HG02623 (cell line): ENCODE data around the gene VAC14.

Experiments used
- ATAC-seq: cut with Tn5 transposase; IDR thresholded peaks from one replicate; pipeline ENCODE4 v1.9.1; 2021; ENCODE audit warnings: moderate library complexity; ENCODE audit not compliant: unreplicated experiment

VAC14 gene

DNA sequence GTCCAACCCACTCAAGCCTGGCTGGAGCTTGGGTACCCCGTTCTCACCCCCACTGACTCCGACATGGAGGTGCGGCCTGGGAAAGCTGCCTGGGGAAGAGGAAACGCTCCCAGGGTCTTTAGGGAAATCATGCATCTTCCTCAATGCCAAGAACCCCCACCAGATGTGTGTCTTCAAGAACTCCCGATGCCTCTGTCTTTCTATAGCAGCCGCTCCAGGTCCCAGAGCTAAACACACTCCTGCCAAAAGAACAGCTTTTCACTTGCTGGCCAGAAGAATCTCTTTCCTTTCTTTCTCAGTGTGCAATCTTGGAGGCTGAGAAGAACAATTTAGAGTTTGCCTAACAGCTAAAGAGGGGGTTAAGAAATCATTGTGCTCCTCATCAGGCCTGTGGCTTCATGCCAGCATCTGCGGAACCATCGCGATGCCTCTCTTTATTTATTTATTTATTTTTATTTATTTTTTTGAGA is 74.0 kb downstream of the VAC14 start:
- ATAC-seq: no peak

DNA sequence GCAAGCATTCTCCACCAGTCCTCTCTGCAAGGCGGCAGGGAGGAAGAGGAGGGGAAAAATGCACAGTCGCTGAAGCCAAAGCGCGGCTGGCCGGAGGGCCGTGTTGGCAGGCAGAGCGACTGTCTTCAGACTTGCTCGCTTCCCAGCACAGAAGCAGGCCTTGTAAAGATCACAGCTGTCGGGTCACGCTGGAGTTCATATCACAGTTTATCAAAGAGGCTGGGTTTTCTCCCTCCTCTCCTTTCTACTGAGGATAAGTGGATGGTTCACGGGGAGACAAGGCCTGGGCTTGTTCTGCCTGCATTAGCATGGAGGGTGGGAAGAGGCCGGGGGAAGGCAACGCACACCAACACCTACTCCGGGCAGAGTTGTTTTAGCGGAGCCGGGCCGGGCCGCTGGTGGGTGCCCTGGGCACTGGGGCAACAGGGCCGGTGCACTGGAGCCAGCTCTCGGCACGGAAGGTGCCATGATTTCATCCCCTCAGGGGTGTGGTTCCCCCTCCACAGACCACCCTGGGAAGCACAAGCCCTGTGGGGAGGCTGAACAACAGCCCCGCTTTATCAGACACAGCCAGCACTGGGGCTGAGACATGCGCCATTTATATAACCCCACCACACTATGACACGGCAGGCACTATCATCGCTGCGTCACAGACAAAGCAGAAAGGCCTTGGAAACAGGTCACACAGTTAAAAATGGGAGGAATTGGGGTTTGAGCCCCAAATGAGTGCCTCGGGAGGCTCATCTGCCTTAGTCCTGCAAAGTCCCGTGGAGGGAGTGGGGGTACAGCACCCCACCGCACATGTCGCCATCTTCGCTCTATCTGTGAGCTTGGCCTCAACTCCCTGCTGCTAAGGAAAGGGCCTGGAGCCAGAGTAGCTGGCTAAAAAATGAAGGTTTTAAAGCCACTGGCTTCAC is 74.8 kb downstream of the VAC14 start:
- ATAC-seq: no peak

DNA sequence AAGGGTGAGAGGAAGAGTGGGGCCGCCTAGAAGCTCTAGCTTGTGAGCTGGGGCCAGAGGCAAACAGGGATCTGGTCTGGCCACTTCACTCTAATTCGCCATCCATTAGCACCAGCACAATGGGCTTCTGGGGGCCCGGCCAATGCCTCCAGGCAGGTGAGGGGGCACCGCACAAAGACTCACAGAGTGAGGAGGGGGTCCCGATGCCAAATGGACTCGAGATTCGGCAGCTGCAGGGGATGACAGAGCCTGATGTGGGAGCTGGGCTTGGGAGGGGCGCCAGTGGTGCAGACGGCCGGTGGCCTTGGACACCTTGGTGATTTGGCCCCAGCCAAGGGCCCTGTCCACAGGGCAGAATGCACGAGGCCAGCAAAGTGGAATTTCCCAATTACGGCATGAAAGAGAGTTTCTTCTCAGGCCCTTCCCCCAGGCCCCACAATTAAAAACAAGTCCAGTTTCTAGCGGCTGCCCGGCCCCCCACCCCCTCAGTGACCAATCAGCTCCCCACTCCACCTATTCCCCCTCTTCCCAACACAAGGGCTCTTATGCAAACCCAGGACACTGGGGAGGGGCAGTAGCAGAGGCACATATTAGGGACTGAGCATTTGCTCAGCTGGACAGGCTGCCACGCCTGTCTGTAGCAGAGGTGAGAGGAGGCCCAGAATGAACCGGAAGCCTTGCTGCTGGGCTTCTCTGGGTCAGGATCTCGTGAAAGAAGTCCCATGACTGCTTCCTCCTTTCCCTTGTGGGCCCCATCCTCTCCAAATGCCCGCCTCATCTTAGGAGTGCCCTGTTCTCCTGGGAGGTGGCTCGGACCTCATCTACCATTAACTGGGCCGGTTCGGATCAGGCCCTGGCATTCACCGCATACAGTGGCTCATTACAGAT is 75.7 kb downstream of the VAC14 start:
- ATAC-seq: no peak

DNA sequence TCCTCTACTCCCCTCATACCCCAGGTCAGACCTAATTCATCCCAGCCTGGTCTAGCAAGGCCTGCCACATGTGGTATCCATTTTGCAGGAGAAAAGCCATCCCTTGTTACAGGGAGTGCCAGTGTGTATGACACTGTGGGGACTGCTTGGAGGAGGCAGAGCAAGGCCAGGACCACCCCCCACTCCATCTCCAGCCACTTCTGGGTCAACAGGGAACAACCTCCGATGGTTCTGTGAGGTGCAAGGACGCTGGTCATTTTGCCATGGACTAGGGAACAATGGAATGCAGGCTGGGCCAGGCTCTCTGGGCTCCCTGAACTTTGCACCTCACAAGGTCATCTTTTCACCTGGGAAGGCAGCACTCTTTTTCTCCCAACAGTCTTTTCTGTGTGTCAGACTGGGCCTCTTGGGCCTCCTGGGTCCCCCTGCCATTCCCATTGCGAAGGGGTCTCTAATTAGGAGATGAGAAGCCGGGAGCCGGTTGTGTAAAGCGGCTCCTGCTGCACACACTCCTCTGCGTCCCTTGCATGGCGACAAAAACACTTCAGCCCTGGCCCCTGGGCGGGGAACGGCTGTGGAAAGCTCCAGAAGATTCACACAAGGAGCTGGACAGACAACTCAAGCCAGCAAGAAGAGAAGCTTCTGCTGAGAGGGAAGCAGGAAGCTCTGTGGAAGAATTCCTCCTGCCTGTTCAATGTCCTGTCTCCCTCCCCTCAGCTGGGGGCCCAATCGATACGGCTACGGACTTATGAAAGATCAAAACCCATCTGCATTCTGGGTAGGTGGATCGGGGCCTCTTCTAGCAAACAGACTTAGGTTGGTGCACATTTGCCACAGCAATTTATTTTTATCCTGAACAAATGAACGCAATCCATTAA is 76.6 kb downstream of the VAC14 start:
- no peak for ATAC-seq

DNA sequence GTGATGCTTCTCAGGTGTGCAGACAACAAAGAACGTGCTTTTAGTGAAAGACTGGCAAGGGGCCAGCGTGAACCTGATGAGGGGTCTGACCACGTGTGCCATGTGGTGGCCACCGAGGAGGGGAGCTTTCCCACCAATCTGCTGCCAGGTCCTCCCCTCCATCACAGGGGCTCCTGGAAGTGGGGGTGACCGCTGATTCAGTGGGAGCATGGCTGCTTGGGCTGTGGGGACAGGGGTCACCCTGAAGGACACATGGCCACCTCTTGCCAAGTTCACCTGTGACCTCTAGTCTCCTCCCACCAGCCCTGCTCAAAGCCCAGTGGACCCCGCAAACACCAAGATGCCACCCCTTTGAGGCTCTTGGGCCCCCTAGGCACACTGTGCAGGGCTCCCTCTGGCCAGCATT is 77.2 kb downstream of the VAC14 start:
- ATAC-seq: no peak

DNA sequence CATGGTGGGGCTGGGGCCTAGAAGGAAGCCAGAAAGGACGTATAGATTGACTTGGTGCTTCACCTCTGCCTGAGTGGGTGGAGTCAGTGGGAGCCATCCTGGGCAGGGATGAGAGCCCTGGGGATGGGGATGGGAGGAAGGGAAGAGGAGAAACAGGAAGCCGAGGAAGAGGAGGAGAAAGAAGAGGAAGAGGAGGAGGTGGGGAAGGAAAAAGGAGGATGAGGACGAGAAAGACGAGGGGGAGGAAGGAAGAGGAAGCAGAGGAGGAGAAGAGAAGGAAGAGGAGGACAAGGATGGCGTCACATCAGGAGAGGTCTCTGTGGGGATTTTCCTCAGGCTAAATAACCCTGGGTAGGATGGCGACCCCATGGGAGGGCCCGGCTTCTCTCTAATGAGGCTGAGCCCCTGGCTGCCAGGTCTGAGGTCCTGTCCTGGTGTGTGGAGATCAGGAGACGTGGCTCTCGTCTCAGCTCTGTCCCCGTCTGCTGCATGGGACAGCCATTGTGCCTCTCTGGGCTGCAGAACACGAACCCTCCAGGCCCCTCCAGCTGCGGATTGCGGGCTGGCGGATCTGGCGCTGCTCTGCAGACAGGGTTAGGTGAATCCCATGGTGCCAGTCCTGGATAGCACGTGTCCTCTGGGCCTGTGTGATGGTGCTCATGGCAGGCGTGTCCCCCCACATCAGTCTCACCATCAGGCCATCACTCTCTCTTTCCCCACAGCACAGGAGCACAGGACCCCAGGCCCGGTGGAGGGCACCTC is 79.6 kb downstream of the VAC14 start:
- no peak for ATAC-seq

DNA sequence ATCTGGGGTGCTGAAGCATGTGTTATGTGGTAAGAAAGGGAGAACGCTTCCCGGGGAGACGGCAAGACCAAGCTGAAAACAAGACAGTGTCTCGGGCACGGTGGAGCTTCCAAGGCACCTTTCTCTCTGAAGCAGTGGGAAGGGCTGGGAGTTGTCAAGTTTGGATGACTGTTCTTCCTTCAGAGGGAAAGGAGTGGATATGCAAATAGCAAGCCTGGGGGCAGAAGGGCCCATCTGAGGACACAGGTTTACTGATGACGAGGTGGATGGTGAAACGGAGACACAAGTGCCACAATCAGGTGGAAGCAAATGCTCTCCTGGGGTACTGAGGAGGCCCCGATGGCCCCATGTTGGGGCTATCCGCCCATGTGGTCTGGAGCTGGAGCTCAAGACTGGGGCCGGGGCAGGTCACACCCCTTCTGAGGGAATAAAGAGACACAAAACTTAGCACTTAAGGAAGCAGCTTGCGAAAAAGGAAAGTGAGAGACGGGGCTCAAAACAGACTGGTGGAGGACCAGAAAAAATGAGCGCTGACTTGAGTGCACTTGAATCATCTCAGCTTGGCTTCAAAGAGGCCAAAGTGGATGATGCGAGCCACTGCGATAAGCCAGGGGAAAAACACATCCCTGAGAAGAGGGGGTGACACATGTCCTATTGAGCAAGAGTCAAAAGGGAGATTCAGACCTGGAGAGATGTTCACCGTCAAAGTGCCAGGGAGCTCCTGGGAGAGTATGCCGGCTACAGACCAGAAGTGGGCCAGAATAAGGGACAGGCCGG is 80.3 kb downstream of the VAC14 start:
- no peak for ATAC-seq

DNA sequence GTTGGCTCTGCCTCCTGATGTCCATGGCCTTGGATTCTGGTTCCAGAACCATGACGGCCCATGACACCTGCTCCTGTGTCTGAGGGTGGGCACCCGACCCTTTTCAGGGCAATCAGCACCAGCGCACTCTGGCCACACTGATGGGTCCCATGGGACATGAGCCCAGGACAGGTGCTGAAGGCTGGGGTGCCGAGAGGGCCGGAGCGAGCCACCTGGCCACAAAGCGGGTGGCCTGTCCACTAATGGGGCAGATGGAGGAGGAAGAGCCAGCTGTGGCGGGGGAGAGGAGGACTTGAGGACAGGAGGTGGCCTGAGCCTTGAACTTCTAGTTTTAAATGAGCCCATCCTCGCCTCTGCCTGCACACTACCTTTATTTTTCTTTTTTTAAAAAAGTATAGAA is 83.9 kb downstream of the VAC14 start:
- ATAC-seq: no peak

DNA sequence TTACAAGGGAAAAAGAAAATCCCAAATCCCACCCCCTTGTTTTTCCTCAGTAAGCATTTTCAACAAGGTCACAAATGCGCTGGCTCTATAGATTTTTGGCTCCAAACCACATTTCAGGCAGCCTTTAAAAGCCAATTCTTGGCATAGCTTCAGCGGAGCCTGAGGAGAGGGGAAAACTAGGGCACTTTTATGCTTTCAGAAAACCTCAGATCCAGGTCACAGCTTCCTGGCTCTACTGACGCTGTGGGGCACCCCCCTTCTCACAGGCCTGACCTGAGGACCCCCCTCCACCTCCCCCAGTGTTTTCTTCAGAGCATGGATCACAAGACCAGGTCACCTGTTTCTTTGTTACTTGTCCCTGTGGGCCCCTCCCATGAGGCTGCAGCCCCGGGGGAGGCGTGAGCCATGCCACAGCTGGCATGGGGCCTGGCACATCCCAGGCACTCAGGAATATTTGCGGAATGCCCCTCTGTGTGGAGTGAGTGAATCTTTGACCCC is 85.0 kb downstream of the VAC14 start:
- ATAC-seq: no peak

DNA sequence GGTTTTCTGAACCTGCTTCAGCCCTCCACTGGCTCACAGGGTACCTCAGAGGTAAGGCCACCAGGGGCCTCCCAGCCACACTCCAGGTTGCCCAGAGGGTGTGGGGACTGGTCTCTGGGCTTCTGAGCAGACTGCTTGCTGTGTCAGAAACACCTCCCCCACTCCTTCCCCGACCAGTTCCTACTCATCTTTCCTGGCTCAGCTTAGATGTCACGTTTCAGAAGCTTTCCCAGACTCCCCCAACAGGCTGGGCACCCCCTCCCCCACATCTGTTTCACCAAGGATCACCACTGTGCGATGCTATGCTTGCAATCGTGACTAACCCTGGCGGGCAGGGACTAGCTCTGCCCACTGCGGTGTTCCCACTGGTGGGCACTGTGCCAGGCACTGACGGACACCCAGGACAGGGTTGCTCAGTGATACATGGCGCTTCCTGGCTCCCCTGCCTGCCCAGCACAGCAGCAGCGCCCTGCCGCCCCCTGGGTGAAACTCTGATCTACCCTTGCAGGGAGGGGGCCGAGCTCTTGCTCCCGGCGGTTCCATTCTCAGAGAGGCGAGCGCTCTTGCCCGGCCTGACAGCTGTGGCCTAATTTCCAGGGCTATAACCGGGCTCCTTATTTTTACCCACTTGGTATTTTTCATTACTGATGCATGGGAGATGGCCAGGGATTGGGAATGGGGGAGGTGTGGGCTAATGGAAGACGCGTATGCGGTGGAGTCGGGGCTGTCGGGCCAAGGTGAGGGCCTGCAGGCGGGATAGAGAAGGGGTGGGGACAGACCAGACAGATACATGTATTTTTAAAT is 85.7 kb downstream of the VAC14 start:
- ATAC-seq: no peak

DNA sequence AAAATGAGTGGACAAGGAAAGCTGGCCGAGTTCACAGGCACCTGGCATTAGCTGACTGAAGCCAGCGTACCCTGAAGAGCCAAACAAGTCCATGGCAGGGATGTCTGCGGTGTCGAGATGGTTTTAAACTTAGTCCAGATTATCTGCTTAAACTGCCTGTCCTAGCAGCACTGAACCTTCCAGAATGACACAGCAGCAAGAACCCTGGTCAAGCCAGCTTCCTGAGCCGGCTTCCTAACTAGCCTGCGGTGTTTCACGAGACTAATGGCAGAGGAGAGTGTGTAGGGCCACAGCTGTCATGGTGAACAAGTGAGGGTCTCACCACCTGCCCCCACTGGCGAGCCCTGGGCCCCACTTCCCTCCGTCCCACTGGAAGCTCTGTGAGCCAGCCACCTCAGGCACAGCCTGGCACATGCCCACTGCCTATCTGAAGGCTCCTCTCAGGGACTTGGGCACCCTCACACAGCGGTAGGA is 86.3 kb downstream of the VAC14 start:
- ATAC-seq: no peak

DNA sequence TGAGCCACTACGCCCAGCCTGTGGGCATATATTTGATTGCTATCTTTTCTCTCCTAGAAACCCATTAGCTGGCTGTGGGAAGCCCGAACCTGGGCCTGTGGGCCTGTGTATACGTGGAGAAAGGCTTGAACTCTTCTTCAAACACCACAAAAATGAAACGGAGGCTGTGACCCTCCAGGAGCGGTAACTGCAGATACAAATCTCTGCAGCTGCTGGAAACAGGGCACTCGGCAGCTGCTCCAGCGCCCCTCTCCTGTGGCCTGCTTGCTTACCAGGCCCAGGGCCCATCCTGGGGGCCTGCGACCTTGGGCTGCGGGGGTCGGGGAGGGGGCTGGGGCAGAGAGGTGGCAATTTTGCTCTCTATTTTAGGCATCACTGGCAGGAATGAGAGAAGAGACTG is 87.1 kb downstream of the VAC14 start:
- no peak for ATAC-seq

DNA sequence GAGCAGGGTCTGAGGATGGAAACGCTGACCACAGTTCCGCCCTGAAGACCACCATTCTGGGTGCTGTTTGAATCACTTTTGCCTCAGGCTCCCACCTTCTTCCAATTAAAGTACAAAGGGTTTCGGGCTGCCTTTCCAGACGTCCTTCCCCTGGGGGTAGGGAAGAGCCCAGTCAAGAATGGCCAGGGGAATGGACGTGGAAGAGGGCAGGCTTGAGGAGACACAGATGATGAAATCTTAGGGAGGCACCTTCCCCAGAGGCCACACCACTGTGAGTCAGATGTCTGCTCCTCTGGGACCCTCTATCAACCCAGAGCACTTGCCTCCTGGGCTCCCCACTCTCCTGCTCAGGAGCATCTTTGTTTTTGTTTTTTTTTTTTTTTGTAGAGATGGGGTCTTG is 87.6 kb downstream of the VAC14 start:
- ATAC-seq: no peak

DNA sequence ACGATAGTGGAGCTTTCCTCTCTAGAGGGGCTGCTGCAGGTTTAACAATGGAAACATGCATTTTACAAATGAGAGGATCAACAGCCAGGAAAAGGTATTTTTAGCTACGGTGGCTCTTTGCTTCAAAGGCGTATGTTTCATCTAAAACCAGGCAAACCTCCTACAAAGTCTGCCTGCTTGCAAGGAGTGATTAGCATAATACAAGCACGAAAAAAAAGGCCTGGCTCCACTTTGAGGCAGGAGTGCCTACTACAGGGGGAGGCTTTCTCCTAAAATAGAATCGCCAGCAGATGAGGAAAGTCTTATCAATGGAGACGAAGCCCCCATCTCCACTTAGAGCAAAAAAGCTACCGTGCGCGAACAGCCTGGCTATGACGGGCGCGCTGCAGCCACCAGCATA is 88.0 kb downstream of the VAC14 start:
- ATAC-seq: no peak

DNA sequence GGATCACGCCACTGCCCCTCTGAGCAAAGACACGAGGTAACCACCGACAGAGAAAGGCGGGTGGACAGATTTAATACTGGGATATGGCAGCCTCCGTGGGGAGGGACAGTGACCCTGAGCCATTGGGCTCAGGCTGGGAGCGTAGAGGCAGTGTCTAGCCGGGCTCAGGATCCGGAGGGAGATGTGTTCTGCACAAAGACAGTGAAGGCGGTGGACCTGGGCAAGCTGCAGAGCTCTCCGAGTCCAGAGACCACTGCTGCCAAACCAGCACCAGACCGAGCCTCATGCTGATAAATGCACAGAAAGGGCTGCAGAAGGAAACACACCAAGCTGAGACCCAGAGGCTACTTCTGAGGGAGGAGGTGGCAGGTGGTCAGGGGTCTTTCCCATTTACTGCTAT is 88.6 kb downstream of the VAC14 start:
- no peak for ATAC-seq

DNA sequence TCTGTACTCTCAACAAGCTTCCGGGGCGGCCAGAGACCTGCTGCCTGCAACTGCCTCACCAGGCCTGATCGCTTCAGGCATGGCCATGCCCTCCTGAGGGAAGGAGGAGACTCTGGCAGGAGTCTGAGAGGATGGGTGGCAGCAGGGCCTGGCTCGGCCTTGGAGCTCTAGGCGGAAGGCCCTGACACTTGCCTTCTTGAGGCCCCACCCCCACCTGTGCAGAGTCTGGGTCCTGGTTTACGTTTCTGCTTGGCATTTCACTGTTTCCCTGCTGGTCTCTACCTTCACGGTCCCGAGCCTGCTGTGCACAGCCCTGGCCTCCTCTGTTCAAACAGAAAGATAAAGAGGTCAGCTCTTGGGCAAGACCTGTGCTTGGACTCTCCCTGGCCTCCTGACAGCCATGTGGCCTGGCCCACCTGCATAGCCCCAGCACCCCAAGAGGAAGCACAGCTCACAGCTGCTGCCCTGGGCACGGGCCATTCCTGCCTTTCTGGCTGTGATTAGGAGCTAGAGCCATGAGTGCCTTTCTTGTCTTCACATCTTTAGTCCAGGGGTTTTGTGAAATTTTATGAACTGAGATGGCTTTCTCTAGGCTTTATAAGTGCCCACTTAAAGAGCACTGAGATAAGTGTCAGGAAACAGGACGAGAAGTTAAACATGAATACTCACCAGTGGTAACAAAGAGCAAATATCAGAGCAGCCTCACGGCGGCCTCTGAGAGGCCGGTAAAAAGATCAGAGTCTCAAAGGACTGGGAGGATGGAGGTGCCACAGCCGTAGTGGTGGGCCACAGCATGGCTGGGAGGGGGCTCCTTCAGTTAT is 89.5 kb downstream of the VAC14 start:
- ATAC-seq: no peak

DNA sequence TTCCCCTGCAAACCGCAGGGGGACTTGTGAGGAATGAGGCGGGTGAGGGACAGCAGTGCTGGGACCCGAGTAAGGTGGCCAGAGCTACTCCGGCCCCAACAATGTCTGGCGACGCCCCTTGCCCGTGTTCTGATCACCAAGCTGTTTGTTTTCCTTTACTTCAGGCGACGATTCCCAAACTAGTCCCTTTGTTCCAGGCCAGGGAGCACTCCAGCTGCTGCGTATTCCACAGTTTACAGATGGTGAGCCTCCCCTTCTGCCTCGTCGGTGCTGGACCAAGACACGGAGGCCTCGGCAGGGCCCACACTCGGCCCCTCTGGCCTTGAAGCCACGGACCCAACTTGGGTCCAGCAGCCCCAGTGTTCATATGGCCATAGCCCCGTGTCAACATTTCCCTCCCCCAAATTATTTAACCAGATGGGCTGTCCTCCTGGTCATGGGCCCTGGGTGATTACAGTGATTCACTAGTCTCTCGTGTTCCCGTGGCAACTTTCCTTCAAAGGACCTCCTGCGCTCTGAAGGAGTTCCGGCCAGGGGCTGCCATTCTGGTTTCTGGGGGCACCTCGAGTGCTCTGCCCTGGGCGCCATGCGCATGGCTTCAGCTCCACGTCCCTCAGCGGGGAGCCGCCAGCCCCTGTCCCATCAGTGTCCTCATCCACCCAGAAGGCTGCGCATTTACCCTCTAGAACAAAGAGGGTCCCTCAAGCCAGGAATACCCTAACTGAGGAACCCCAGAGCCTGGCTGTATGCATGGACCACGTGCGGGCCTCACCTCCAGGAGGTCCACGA is 90.3 kb downstream of the VAC14 start:
- no peak for ATAC-seq
